MM.1S (cell line): ENCODE measurements around the gene RAB11B.

Source experiments
- DNase-seq: peaks from one replicate; pipeline ENCODE4 v3.0.0-alpha.2; 2015
- H2AFZ ChIP-seq: fragments of 300-600 bp; sonication (generic); 2 replicates; pipeline ENCODE4 v1.6.0; 2016; ENCODE audit warnings: antibody characterized with exemption, low read length
- H3F3A ChIP-seq: fragments of 300-600 bp; sonication (generic); 2 replicates; pipeline ENCODE4 v1.6.1; 2016; ENCODE audit warnings: mild to moderate bottlenecking, antibody characterized with exemption, low read length, moderate library complexity, mixed read lengths; ENCODE audit not compliant: insufficient read depth
- H3K27ac ChIP-seq: fragments of 300-600 bp; sonication (generic); 2 replicates; pipeline ENCODE4 v1.5.1; 2016; ENCODE audit warnings: mild to moderate bottlenecking, low read length
- H3K27me3 ChIP-seq: fragments of 300-600 bp; sonication (generic); replicated peaks from 2 replicates; pipeline ENCODE4 v1.6.0; 2016; ENCODE audit warnings: low read length; ENCODE audit not compliant: insufficient read depth
- H3K36me3 ChIP-seq: fragments of 300-600 bp; sonication (generic); replicated peaks from 2 replicates; pipeline ENCODE4 v1.6.1; 2016; ENCODE audit warnings: mild to moderate bottlenecking, low read length, mixed read lengths; ENCODE audit not compliant: insufficient read depth
- H3K4me1 ChIP-seq: fragments of 300-600 bp; sonication (generic); 2 replicates; pipeline ENCODE4 v1.6.1; 2016; ENCODE audit warnings: low read length, mixed read lengths
- H3K4me2 ChIP-seq: fragments of 300-600 bp; sonication (generic); 2 replicates; pipeline ENCODE4 v1.6.0; 2016; ENCODE audit warnings: low read depth, low read length
- H3K4me3 ChIP-seq: fragments of 300-600 bp; sonication (generic); 2 replicates; pipeline ENCODE4 v1.5.1; 2016; ENCODE audit warnings: low read length, mixed read lengths
- H3K79me2 ChIP-seq: fragments of 300-600 bp; sonication (generic); 2 replicates; pipeline ENCODE4 v1.6.1; 2016; ENCODE audit warnings: mixed run types, low read length, mixed read lengths
- H3K9ac ChIP-seq: fragments of 300-600 bp; sonication (generic); 2 replicates; pipeline ENCODE4 v1.6.1; 2016; ENCODE audit warnings: low read length, mixed read lengths
- H3K9me2 ChIP-seq: fragments of 300-600 bp; sonication (generic); replicated peaks from 2 replicates; pipeline ENCODE4 v1.6.1; 2016; ENCODE audit warnings: mild to moderate bottlenecking, low read length, mixed read lengths; ENCODE audit not compliant: insufficient read depth
- H3K9me3 ChIP-seq: fragments of 300-600 bp; sonication (generic); replicated peaks from 2 replicates; pipeline ENCODE4 v1.6.1; 2016; ENCODE audit warnings: mild to moderate bottlenecking, low read length, mixed read lengths; ENCODE audit not compliant: insufficient read depth
- H4K20me1 ChIP-seq: fragments of 300-600 bp; sonication (generic); 2 replicates; pipeline ENCODE4 v1.6.1; 2016; ENCODE audit warnings: mild to moderate bottlenecking, low read length, moderate library complexity, mixed read lengths; ENCODE audit not compliant: insufficient read depth
- CTCF ChIP-seq: fragments of 300-600 bp; sonication (generic); IDR thresholded peaks from 2 replicates; pipeline ENCODE4 v1.5.1; 2016; ENCODE audit warnings: antibody characterized with exemption, low read length, mixed read lengths
- EZH2 ChIP-seq: fragments of 300-600 bp; sonication (generic); optimal IDR thresholded peaks from 2 replicates; pipeline ENCODE3; 2017; ENCODE audit warnings: low read depth, mild to moderate bottlenecking, antibody characterized with exemption, low read length, mixed read lengths
- EZH2phosphoT487 ChIP-seq: fragments of 300-600 bp; sonication (generic); IDR thresholded peaks from 2 replicates; pipeline ENCODE4 v1.6.1; 2018; ENCODE audit warnings: antibody characterized with exemption, low read length

RAB11B gene

GRCh38 chr19:8360196-8360595 lies 30.0 kb upstream of the RAB11B start:
- no peaks in the 10 kb centered on the region for H3K9me2 ChIP-seq
- no peak overlapping the region for H2AFZ ChIP-seq
- no peaks in the 10 kb centered on the region for H3K79me2 ChIP-seq
- no peak overlapping the region for H3K9ac ChIP-seq
- no peak overlapping the region for H3K4me3 ChIP-seq
- no peaks in the 10 kb centered on the region for H3K36me3 ChIP-seq
- no peaks in the 10 kb centered on the region for H4K20me1 ChIP-seq
- peaks cover 23% of the 10 kb centered on the region for H3K27me3 ChIP-seq
- no peak overlapping the region for H3K4me2 ChIP-seq
- H3K9me3 ChIP-seq: no peaks in the 10 kb centered on the region
- H3K27ac ChIP-seq: no peak overlapping the region
- no peak for DNase-seq
- no peak for TF ChIP-seq EZH2phosphoT487
- TF ChIP-seq CTCF: no peak
- TF ChIP-seq EZH2: no peak
- H3F3A ChIP-seq: no peaks in the 10 kb centered on the region
- peaks cover 8% of the 10 kb centered on the region for H3K4me1 ChIP-seq

GRCh38 chr19:8361921-8362793 lies 28.0 kb upstream of the RAB11B start:
- Histone ChIP-seq H3K79me2 (no peaks in the 10 kb centered on the region), H3K9me2 (no peaks in the 10 kb centered on the region), H3K27me3 (peaks cover 34% of the 10 kb centered on the region), H3K4me1 (peaks cover 8% of the 10 kb centered on the region), H3K27ac (no peak overlapping the region), H3K9ac (no peak overlapping the region), H2AFZ (no peak overlapping the region), H3K9me3 (no peaks in the 10 kb centered on the region), H3K4me2 (peak overlapping the region; percentile 72), H3K4me3 (no peak overlapping the region), H3F3A (no peaks in the 10 kb centered on the region), H3K36me3 (no peaks in the 10 kb centered on the region), H4K20me1 (no peaks in the 10 kb centered on the region)
- peak; percentile 15 for DNase-seq
- no peak for TF ChIP-seq CTCF
- TF ChIP-seq EZH2: no peak
- TF ChIP-seq EZH2phosphoT487: no peak

GRCh38 chr19:8363803-8364771 lies 26.1 kb upstream of the RAB11B start, which contains the start of gene ANGPTL4:
Gene ANGPTL4 (plus strand): TSS chr19:8364155. CDS start chr19:8364322, 167 bp downstream.
- no peaks in the 10 kb centered on the region for H3K36me3 ChIP-seq
- TF ChIP-seq EZH2 (no peak), CTCF (no peak), EZH2phosphoT487 (no peak)
- H3K79me2 ChIP-seq: no peaks in the 10 kb centered on the region
- H2AFZ ChIP-seq: no peak within 1 kb of the TSS
- peaks cover 34% of the 10 kb centered on the region for H3K27me3 ChIP-seq
- H3K9ac ChIP-seq: no peak within 1 kb of the TSS
- no peak within 1 kb of the TSS for H3K4me3 ChIP-seq
- H3K4me1 ChIP-seq: peaks cover 8% of the 10 kb centered on the region
- H3K27ac ChIP-seq: no peak within 1 kb of the TSS
- H3F3A ChIP-seq: no peaks in the 10 kb centered on the region
- no peak for DNase-seq
- peak within 1 kb of the TSS; percentile 38 for H3K4me2 ChIP-seq
- no peaks in the 10 kb centered on the region for H3K9me3 ChIP-seq
- H3K9me2 ChIP-seq: no peaks in the 10 kb centered on the region
- H4K20me1 ChIP-seq: no peaks in the 10 kb centered on the region
